Breast epithelium (tissue), 4 donors: ENCODE data around the gene SETD3. TPM values are rescaled to one million over a fixed set of nuclear protein-coding genes. Genes with fewer than 3 reads are reported as not detected.
"Not testable (repeated sequence)": the region's sequence is repeated elsewhere in the genome, so short reads cannot be mapped to it uniquely, and the experiment has no call there.

ENCODE experiments used
- DNase-seq, 2 donors: peaks; one replicate each; pipeline ENCODE4 v3.0.0-alpha.2; 2019; ENCODE audit warnings: low spot score in 2 of 2
- H3K27ac ChIP-seq, 2 donors: fragments of 200-600 bp; sonication (generic) in 1 of 2; one replicate each; pipeline ENCODE4 v1.5.1; 2016 to 2019; ENCODE audit warnings: mild to moderate bottlenecking in 1 of 2
- H3K27me3 ChIP-seq, 2 donors: fragments of 200-600 bp; sonication (generic) in 1 of 2; one replicate each; pipeline versions ENCODE4 v1.5.1 to v1.6.0; 2017 to 2019; ENCODE audit warnings: control low read depth in 1 of 2, mild to moderate bottlenecking in 1 of 2
- H3K36me3 ChIP-seq: fragments of 200-600 bp; one replicate; pipeline ENCODE4 v1.5.1; 2019
- H3K4me1 ChIP-seq, 2 donors: fragments of 200-600 bp; sonication (generic); one replicate each; pipeline ENCODE4 v1.5.1; 2016 to 2019; ENCODE audit warnings: control low read depth in 1 of 2
- H3K4me3 ChIP-seq, 3 donors: fragments of 200-600 bp; sonication (generic); 1 replicate in 2 of 3; 2 replicates in 1 of 3; pipeline ENCODE4 v1.5.1; 2016 to 2019; ENCODE audit warnings: mild to moderate bottlenecking in 3 of 3, moderate library complexity in 2 of 3
- H3K9me3 ChIP-seq, 2 donors: fragments of 200-600 bp; sonication (generic) in 1 of 2; one replicate each; pipeline ENCODE4 v1.5.1; 2016 to 2019; ENCODE audit warnings: control low read depth in 1 of 2
- POLR2A ChIP-seq: fragments of 450-650 bp; IDR thresholded peaks from one replicate; pipeline ENCODE4 v1.6.1; 2016; ENCODE audit warnings: antibody characterized with exemption, mild to moderate bottlenecking, moderate library complexity
- POLR2AphosphoS5 ChIP-seq, 3 donors: sonication (generic); formaldehyde crosslinking; IDR thresholded peaks; one replicate each; pipeline ENCODE4 v1.6.1; 2017; ENCODE audit warnings: antibody characterized with exemption in 3 of 3
- intact Hi-C: fragments of 100-400 bp; cut with DNase I; formaldehyde crosslinking; loops from one replicate; pipeline ENCODE4 v1.15.1; 2023; ENCODE audit warnings: low total_unique reads
- total RNA-seq, 3 donors: library from RNA; depleted of rRNA; stranded (reverse); fragments of >200 nt; gene quantifications; one replicate each; pipeline ENCODE4 v1.1.0, GENCODE V29; 2016
- TF ChIP-seq, protein P1 (sequence below), 3 donors: fragments of 450-650 bp; IDR thresholded peaks; one replicate each; pipeline ENCODE4 v1.5.1; 2016 to 2017; ENCODE audit warnings: antibody characterized with exemption in 3 of 3, mild to moderate bottlenecking in 3 of 3, moderate library complexity in 3 of 3

Gene SETD3
- total RNA-seq, 3 donors from 2014 or later = 79.0 to 101 (median 89.9) TPM

DNA sequence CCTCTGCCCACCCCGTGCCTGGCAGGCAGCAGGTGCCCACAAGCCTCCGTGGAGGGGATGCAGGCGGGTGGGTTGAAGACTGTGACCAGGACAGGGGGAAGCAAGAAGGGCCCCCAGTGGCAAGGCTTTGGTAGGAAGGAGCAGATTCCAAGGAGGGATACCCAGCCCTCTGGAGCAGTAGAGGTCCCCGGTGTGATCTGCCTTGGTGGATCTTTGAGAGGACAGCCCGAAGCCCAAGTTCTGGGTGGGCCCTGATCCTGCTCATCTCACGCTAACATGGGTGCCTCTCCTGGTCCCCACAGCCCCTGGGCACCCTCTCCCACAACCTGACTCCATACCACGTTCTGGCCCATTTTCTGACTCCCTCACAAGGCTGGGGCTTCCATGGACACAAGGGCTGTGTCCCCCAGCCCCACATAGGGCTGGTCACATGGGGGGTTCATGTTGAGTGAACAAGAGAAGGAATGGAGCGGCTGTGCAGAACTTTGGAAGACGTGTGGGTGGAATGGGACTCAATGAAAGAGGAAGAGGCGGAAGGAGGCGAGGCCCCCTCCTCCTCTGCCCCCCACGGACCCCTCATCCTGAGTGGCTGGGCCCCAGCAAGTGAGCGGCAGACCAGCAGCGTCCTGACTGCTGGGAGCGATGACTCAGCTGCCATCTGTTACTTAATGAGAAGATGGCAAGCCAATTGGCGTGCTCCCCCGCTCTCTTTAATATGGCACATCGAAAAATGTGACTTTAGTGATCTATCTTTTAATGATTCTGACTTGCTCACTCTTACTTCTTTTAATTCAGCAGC is 131.6 kb downstream of the SETD3 start:
- H3K4me3 ChIP-seq = no peak overlapping the region
- no peaks in the 10 kb centered on the region for H3K36me3 ChIP-seq
- H3K4me1 ChIP-seq = no peaks in the 10 kb centered on the region
- H3K27ac ChIP-seq = no peak overlapping the region
- H3K9me3 ChIP-seq = no peaks in the 10 kb centered on the region
- no peak for DNase-seq
- TF ChIP-seq, protein P1, sequence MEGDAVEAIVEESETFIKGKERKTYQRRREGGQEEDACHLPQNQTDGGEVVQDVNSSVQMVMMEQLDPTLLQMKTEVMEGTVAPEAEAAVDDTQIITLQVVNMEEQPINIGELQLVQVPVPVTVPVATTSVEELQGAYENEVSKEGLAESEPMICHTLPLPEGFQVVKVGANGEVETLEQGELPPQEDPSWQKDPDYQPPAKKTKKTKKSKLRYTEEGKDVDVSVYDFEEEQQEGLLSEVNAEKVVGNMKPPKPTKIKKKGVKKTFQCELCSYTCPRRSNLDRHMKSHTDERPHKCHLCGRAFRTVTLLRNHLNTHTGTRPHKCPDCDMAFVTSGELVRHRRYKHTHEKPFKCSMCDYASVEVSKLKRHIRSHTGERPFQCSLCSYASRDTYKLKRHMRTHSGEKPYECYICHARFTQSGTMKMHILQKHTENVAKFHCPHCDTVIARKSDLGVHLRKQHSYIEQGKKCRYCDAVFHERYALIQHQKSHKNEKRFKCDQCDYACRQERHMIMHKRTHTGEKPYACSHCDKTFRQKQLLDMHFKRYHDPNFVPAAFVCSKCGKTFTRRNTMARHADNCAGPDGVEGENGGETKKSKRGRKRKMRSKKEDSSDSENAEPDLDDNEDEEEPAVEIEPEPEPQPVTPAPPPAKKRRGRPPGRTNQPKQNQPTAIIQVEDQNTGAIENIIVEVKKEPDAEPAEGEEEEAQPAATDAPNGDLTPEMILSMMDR (IDR thresholded peaks at IDR 0.05) = no peak
- TF ChIP-seq POLR2AphosphoS5 (IDR thresholded peaks at IDR 0.05) = no peak
- no peak for TF ChIP-seq POLR2A
- H3K27me3 ChIP-seq = no peaks in the 10 kb centered on the region
- intact Hi-C loops = no loop called here

DNA sequence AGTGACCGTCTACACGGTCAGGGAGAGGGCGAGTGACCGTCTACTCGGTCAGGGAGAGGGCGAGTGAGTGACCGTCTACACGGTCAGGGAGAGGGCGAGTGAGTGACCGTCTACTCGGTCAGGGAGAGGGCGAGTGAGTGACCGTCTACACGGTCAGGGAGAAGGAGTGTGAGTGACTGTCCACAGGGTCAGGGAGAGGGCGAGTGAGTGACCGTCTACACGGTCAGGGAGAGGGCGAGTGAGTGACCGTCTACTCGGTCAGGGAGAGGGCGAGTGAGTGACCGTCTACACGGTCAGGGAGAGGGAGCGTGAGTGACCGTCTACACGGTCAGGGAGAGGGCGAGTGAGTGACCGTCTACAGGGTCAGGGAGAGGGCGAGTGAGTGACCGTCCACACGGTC is 132.4 kb downstream of the SETD3 start:
- H3K36me3 ChIP-seq, intact Hi-C loops, H3K4me1 ChIP-seq, H3K27me3 ChIP-seq, H3K9me3 ChIP-seq, DNase-seq, H3K4me3 ChIP-seq, H3K27ac ChIP-seq: not testable (repeated sequence)

Other genes starting within 250 kb of the SETD3 start
- 1 to 10 TPM in 2 of 3 donors, under 1 TPM in 1; 0.96 to 3.9 (median 2.6) TPM for gene BCL11B, start 208.7 kb downstream of the SETD3 start, total RNA-seq
- gene CCNK, start 550 bp upstream of the SETD3 start, total RNA-seq = 10 to 100 TPM; 23.0 to 29.0 (median 23.9) TPM
- gene CCDC85C, start 123.3 kb upstream of the SETD3 start, total RNA-seq = 1 to 10 TPM; 1.3 to 8.3 (median 4.3) TPM
- 1 to 10 TPM; 1.3 to 4.6 (median 2.3) TPM for gene HHIPL1, start 164.3 kb upstream of the SETD3 start, total RNA-seq
- 1 to 10 TPM; 1.6 to 5.2 (median 2.6) TPM for gene CYP46A1, start 203.4 kb upstream of the SETD3 start, total RNA-seq